ENCODE results near the gene CDC34.

CDC34 gene, protein sequence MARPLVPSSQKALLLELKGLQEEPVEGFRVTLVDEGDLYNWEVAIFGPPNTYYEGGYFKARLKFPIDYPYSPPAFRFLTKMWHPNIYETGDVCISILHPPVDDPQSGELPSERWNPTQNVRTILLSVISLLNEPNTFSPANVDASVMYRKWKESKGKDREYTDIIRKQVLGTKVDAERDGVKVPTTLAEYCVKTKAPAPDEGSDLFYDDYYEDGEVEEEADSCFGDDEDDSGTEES

DNA sequence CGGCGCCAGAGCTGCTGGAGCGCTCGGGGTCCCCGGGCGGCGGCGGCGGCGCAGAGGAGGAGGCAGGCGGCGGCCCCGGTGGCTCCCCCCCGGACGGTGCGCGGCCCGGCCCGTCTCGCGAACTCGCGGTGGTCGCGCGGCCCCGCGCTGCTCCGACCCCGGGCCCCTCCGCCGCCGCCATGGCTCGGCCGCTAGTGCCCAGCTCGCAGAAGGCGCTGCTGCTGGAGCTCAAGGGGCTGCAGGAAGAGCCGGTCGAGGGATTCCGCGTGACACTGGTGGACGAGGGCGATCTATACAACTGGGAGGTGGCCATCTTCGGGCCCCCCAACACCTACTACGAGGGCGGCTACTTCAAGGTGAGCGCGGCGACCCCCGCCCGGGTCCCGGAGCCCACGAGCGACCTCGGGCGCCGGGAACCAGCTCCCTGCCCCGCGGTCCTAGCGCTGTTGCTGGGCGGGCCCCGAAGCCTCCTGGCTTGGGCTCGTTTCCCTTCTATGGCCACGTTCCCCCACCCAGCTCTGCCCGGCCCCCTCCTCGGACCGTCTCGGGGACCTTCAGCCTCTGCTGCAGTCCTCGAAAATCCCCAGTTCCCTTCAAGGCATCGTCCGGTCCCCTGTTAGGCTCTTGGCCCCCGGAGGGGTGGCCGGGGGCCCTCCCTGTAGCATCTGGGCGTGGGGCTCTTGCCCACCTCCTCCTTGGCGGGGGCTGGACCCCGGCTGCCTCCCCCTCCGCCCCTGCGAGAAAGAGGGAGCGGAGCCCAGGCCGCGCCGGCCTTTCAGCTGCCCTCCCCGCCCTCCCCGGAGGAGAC is at the start of gene CDC34:
Gene CDC34 (plus strand): TSS at position 8 of the 808 bp plus-strand sequence. CDS start 172 bp downstream, at position 180.
- peak; percentile 56 for DNase-seq

DNA sequence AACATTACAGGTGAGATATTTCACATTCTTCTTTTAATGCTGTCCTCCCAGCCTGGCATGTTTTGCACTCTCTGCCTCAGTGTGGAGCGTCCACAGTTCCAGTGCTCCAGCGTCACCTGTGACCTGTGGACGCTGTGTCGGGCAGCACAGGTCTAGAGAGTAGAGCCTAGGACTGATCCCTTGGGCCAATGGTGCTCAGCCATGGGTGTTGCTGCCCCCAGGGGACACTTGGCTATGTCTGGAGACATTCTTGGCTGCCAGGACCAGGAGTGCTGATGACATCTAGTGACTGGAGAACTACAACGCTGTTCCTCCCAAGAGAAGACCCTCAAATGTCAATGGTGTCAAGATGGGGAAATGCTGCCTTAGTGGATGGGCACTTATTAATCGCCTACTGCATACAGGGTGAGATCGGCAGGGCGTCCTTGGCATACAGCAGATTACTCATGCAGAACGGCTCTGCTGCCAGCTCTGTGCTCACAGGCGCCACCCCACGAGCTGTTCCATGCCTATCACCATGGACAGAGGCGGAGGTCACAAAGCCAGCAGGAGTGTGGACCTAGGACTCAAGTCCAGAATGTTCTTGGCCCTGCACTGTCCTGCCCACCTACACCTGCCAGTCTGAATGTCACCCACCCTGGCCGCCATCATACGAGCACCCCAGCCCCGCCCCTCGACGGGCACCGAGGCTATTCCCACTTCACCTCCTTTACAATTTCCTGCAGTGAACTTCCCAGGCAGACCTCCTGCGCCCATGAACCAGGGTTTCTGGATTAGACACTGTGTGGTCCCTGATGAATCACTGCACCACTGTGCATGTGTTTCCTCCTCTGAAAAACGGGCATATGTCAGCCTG is 49.1 kb upstream of the CDC34 start:
- DNase-seq, result no peak

DNA sequence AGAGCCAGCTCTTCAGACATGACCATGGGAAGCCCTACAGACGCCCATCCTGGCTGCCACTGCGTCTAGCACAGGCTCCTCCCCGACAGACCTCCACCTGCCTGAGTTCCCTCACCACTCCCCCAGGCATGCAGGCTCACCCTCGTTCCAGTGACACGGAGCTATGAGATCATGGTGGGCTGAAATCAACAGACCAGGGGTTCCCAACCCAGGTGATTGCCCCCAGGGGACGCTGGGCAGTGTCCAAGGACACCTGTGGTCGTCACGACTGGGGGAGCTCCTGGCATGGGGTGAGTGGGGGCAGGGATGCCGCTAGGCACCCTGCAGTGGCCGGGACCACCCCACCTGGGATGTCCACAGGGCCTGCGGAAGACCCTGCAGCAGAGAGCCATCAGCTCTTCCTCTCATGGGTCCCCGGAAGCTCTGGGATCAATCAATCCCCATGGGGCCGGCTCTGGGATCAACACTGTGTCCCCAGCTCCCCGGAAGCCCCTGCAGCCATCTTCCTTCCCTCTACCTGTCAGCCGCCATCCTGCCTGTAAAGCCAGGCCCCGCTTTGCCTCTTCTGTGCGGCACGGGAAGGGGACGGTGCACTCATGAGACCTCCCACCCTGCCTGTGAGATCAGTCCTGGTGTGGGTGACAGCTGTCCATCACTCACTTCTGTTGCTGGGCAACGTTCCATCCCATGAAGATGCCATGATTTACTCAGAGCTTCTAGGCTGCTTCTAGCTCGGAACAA is 48.1 kb upstream of the CDC34 start:
- DNase-seq, result no peak

DNA sequence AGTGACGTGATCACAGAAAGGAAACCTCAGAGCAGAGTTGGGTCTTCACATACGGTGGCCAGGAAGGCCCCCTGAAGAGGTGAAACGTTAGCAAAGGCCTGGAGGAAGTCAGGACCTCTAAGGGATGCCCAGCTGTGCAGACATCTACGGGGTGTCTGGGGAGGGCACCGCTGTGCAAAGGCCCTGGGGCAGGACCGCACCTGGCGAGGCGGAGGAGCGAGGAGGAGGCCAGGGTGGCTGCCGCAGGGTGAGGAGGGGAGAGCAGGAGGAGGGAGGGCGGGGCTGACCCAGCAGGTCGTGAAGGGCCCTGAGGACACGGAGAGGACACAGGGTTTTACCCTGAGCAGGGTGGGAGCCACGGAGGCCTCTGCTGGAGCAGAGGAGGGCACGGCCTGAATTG is 47.1 kb upstream of the CDC34 start:
- DNase-seq, result no peak

DNA sequence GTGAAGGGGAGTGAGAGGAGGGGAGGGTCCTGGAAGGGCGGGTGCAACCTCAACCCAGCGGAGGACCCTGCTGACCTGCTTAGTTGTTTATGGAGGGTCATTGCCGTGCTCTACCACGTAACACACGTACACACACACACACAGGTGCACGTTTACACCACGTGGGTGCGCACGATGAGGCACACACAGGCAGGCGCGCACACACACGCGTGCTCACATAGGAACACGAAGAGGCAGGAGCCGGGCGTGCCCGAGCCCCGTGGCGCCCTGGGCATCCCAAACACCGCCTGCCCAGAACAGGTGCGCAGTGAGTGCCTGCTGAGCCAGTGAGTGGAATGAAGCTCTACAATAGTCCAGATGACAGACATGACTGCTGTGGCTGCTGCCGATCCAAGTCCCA is 46.5 kb upstream of the CDC34 start:
- no peak for DNase-seq

DNA sequence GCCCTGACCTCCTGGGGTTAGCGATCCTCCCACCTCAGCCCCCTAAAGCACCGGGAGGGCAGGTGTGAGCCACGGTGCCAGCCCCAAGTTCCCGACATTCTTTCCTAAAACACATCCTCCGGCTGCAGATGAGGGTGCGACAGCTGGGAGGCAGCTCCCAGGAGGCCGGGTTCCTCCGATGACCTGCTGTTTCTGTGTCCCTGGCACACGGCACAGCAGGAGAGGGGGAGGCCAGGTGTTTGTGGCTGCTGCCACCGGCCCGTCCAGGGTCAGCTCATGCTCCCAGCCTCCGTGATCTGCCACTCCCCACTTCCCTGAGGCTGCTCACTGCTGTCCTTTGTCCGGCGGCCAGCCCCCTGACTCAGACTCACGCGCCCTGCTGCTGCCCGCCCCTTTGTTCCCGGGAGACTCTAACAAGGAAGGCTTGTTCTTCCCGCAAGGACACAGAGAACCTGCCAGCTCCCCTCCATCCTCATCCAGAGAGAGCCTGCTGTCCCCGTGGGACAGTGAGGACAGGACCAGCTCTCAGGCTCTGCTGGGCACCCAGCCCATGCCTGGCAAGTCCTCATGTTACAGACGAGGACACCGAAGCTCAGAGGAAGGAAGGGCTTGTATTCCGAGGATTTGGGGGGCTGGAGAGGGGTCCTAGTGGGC is 45.9 kb upstream of the CDC34 start:
- DNase-seq, result no peak

DNA sequence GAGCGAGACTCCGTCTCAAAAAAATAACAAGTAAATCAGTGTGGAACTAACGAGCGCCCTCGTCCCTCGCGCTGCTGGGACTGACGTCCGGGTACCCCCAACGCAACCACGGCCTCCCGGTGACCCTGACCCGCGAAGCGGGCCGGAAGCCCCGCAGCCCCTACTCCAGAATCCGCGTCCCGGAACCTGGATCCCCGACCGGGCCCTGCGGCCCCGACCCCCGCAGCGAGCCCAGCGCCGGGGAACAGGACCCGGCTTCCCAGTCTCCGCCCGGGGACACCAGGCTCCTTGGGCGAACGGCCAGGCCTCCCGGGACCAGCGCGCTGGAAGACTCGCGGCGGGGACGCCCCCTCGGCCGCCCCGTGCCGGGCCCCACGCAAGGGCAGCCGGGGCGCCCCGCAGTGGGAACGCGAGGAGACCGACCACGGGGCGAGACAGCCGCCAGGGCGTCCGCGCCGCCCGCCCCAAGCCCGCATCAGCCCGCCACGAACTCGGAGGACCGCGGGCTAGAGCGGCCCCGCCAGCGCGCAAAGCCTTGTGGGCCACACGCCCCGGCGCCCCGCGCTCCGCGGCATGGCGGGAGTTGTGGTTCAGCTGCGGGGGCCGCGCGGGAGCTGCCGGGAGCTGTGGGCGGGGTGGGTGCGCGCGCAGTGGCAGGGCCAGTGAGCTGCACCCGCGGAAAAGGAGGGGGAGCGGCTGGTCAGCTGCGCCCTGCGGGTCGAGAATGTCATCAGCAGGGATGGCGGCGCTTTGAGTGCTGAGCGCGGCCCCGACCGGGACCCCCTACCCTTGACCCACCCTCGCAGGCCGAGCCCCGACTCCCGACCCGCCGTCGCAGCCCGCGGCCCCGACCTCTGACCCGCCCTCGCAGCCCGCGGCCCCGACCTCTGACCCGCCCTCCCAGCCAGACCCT is 42.8 kb upstream of the CDC34 start:
- DNase-seq, result peak; percentile 97

DNA sequence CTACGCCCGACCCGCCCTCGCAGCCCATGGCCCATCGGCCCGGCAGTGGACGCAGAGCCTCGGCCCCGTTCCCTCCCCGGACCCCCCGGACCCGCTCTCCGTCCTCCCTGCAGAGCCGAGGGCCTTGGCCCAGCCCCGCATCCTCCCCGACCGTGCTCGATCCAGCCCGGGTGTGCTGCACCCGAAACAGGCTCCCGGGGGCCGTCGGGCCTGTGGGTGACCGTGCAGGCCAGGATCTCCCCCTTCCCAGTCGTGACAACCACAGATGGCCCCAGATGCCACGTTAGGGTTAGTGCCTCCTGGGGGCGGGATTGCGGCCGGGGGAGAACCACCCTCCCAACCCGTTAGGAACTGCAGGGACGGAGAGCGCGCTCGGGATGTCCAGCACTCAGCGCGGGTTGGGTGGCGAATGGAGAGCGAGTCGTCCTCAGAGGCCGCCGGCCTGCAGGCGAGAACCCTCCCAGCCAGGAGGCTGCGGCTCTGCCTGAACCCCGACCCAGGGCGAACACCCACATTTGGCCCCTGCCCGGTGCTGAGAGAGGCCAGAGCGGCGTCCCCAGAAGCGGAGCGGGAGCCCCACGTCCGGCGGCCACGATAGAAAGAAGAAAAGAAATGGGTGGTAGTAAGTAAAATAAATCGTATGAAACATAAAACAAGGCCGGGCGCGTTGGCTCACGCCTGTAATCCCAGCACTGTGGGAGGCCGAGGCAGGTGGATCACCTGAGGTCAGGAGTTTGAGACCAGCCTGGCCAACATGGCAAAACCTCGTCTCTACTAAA is 42.0 kb upstream of the CDC34 start:
- peak; percentile 65 for DNase-seq

DNA sequence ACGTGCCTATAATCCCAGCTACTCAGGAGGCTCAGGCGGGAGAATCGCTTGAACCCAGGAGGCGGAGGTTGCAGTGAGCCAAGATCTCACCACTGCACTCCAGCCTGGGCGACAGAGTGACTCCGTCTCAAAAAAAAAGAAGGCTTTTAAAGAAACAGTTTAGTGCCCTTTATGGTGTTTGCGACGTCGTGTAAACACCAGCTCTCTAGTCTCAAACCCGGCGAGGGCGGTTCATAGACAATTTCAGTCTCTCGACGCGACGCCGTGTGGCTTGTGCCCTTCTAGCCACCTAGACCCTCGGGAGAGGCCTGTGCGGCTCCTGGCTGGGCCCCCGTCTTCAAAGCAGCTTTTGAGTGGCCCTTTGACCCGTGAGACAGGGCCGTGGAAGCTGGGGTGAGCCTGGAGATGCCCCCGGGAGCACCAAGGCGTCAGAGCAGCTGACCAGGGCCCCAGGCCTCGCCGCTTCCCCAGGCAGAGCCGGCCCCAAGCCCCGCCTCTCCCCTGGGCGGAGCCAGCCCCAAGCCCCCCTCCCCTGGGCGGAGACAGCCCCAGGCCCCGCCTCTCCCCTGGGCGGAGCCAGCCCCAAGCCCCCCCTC is 40.3 kb upstream of the CDC34 start:
- no peak for DNase-seq

DNA sequence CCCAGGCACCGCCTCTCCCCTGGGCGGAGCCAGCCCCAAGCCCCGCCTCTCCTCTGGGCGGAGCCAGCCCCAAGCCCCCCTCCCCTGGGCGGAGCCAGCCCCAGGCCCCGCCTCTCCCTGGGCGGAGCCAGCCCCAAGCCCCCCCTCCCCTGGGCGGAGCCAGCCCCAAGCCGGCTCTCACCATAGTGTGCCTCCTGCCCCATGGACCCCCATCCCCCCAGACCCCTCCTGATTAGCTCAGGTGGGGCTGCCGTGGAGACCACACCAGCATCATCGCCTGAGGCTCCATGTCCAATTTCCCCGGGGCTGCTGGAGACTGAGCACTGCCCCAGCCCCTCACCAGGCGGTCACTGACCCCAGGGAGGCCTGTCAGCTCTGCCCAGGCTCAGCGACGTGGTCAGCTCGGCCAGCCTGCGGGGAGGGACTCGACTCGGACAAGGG is 39.4 kb upstream of the CDC34 start:
- no peak for DNase-seq

DNA sequence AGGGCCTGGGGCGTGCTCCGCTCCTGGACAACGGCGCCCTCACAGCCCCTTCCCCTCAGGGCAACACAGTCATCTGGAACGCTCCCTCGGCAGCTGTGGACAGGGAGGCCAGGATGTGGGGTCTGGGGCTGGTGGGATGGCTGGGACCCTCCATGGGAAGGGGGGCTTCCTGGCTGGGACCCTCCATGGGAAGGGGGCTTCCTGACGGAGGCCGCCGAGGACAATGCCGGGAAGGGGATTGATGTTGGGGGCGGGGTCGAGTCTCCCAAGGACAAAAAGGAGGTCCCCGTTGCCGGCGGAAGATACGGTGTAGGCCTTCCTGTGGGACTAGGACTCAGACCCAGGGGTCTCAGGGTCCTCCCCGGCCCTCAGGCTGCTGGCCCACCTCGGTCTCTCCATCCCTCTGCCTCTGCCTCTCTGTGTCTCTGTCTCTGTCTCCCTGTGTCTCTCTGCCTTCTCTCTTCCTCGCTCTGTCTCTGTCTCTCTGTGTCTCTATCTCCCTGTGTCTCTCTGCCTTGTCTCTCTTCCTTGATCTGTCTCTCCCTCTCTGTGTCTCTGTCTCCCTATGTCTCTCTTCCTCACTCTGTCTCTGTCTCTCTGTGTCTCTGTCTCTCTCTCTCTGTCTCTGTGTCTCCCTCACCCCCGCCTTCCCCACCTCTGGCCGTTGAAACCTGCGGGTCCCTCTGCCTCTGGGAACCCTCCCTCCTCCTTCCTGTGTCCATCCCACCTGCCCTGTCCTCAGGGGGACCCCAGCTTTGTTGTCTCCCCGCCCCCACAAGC is 38.0 kb upstream of the CDC34 start:
- DNase-seq, result no peak

DNA sequence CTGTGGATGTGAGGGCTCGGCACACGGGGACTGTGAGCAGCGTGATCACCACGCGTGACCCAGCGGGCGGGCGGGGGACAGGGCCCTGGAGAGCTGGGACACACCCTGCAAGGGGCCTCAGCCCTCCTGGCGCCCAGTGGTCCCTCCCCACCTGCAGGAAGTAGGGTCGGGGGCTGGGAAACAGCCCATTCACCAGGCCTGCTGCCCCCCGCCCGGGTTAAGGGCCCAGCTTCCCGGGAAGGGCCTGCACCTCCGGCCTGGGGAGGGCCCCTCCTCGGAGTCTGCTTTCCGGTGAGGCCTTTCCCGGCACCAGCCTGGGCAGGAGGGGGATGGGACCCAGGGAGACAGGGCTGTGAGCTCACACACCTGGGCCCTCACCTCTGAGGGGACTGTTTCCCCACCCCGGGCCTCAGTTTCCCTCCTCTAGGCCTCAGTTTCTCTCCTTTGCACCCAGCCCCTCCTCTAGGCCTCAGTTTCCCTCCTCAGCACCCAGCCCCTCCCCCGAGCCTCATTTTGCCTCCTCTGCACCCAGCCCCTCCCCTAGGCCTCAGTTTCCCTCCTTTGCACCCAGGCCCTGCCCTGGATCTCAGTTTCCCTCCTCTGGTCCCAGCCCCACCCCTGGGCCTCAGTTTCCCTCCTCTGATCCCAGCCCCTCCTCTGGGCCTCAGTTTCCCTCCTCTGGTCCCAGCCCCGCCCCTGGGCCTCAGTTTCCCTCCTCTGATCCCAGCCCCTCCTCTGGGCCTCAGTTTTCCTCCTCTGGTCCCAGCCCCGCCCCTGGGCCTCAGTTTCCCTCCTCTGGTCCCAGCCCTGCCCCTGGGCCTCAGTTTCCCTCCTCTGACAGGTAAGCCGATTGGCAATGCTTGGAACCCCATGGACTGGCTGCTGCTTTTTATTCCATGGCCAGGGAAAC is 37.1 kb upstream of the CDC34 start:
- DNase-seq, result no peak

DNA sequence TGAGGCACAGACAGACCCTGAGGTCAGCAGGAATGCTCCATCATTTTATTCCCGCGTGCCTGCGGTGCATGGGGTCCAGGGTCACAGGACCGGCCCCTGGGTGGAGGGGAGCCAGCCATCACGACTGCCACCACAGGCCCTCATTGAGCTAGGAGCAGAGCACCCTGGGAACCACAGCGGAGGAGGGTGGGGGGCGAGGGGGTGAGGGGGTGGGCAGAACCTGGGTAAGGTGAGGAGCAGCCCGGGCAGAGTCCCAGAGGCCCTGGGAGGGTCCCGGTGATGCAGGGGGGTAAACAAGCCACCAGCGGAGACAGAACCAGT is 36.5 kb upstream of the CDC34 start:
- no peak for DNase-seq

DNA sequence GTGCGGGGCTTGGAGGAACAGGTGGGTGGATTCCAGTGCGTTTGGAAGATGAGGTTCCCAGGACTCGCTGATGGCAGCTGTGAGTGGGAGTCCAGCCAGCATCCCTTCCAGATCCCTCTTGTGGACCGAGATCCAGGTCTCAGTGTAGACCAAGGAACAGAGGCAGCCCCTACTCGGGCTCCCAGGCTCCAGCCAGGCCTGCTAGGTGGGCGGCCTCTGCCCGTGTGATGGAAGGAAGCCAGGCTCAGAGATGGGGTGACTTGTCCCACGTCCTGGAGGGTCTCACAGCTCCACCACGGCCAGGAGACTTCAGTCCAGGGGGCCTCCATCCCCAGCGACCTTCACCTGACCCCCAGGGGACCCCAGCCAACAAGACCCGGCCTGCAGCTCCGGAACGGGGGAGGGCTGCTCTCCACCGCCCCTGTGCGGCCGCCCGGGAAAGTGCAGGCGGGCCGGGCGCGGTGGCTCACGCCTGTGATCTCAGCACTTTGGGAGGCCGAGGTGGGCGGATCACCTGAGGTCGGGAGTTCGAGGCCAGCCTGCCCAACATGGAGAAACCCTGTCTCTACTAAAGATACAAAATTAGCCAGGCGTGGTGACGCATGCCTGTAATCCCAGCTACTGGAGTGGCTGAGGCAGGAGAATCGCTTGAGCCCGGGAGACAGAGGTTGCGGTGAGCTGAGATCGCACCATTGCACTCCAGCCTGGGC is 36.0 kb upstream of the CDC34 start:
- no peak for DNase-seq

DNA sequence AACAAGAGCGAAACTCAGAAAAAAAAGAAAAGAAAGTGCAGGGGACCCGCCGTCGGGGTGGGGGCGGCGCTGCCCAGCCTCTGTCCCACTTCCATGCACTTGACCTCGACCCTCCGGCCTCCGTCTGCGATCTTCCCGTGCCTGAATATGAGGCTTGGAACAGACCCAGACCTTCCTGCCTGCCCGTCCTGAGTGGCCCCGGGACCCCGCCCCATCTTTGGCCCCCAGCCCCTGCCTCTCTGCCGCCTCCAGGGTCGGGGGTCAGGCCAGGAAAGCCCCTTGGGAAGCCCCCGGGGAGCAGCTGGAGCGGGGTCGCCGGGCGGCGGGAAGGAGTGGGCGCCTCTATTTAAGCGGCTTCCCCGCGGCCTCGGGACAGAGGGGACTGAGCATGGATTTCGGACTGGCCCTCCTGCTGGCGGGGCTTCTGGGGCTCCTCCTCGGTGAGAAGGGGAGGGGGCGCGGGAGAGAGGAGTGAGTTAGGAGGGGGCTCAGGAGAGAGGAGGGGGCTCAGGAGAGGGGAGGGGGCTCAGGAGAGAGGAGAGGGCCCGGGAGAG is 35.4 kb upstream of the CDC34 start, which contains the start of gene MADCAM1:
Gene MADCAM1 (plus strand): TSS at position 375 of the 554 bp plus-strand sequence. CDS start 14 bp downstream, at position 389.
- no peak for DNase-seq

DNA sequence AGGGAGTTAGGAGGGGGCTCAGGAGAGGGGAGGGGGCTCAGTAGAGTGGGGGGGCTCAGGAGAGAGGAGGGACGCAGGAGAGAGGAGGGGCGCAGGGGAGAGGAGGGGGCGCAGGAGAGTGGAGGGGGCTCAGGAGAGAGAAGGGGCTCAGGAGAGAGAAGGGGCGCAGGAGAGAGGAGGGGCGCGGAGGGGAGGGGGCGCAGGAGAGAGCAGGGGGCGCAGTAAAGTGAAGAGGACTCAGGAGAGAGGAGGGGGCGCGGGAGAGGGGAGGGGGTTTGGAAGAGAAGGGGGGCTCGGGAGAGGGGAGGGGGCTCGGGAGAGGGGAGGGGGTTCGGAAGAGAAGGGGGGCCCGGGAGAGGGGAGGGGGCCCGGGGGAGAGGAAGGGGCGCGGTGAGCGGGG is 34.6 kb upstream of the CDC34 start:
- no peak for DNase-seq

DNA sequence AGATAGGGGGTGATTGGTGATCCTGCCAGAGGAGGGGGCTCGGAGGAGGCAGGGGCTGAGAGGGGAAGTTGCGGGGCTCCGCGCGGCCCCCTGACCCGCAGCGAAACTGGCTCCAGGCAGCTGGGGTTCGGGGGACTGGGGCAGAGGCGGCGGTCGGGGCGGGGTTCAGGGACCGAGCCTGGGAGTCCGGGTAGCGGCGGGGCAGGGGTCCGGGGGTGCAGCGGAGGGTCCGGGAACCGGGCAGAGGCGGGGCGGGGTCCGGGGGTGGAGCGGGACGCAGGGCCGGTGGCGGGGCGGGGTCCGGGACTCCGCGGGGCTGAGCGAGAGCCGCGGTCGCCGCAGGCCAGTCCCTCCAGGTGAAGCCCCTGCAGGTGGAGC is 34.1 kb upstream of the CDC34 start:
- no peak for DNase-seq

All from right forelimb (tissue), 1 donor.